H1 (cell line): Measurements from ENCODE around the gene PXN. TPM values are rescaled to one million over a fixed set of nuclear protein-coding genes. Genes with fewer than 3 reads are reported as not detected.

Experiments
- ASH2L ChIP-seq: fragments of 200-600, 300-600 bp; sonication (generic); IDR thresholded peaks from one replicate; pipeline ENCODE4 v1.7.1; 2017; ENCODE audit warnings: low read length
- CHD7 ChIP-seq: fragments of 300-600 bp; sonication (generic); IDR thresholded peaks from 2 replicates; pipeline ENCODE4 v1.7.1; 2012; ENCODE audit warnings: low read length, moderate library complexity, mild to moderate bottlenecking, inconsistent platforms; ENCODE audit not compliant: insufficient replicate concordance
- E2F6 ChIP-seq: IDR thresholded peaks from 2 replicates; pipeline ENCODE4 v1.6.1; 2012; ENCODE audit warnings: inconsistent platforms
- EGR1 ChIP-seq: IDR thresholded peaks from 2 replicates; pipeline ENCODE4 v1.6.1; 2011; ENCODE audit warnings: low read depth, low read length, borderline replicate concordance
- GTF2F1 ChIP-seq: IDR thresholded peaks from 2 replicates; pipeline ENCODE4 v1.6.1; 2012; ENCODE audit warnings: low read depth, low read length, improper control_type of control experiment, borderline replicate concordance
- HDAC2 ChIP-seq, 2 experiments: fragments of 300-600 bp in 1 of 2; sonication (generic) in 1 of 2; IDR thresholded peaks; 2 replicates each; pipeline ENCODE4 v1.6.1; 2011 to 2012; ENCODE audit warnings: low read depth in 2 of 2, low read length in 2 of 2, mild to moderate bottlenecking in 2 of 2, moderate library complexity in 2 of 2, borderline replicate concordance in 1 of 2, inconsistent platforms in 1 of 2
- MAFK ChIP-seq: IDR thresholded peaks from 2 replicates; pipeline ENCODE4 v1.6.1; 2012; ENCODE audit warnings: low read depth, mild to moderate bottlenecking, improper control_type of control experiment, low read length
- SAP30 ChIP-seq: fragments of 300-600 bp; sonication (generic); IDR thresholded peaks from 2 replicates; pipeline ENCODE4 v1.7.1; 2012; ENCODE audit warnings: low read length, moderate library complexity, mild to moderate bottlenecking, inconsistent platforms; ENCODE audit not compliant: insufficient read depth, insufficient replicate concordance
- SIN3A ChIP-seq, 2 experiments: IDR thresholded peaks in 1 of 2; conservative IDR thresholded peaks in 1 of 2; 2 replicates each; pipeline ENCODE4 v1.6.1; 2011 to 2012; ENCODE audit warnings: low read length in 2 of 2, improper control_type of control experiment in 1 of 2, low read depth in 1 of 2, mild to moderate bottlenecking in 1 of 2
- SP4 ChIP-seq: IDR thresholded peaks from 2 replicates; pipeline ENCODE4 v1.6.1; 2012; ENCODE audit warnings: low read length, inconsistent platforms
- polyA plus RNA-seq, 7 experiments: library from polyadenylated mRNA; depleted of rRNA in 3 of 7; stranded (reverse) in 5 of 7; unstranded in 2 of 7; fragments of >200 nt in 5 of 7; fragments of 200-250 nt in 2 of 7; gene quantifications; 1 replicate in 5 of 7; 2 replicates in 1 of 7; 4 replicates in 1 of 7; pipeline versions ENCODE4 v1.2.1 to v1.2.3, GENCODE V29; 2011 to 2013; ENCODE audit warnings: missing spikeins in 2 of 7, mixed read lengths in 2 of 7
- total RNA-seq: library from RNA; stranded (reverse); fragmentation: NEBNext Ultra II Directional; extraction: Animal tissue kit (Norgen Biotek cat#: 25700); gene quantifications from 2 replicates; pipeline ENCODE4 v1.2.1, GENCODE V29; 2021

PXN gene
- total and polyA plus RNA-seq, 2 of the 8 experiments (the other 6 are each of a cell fraction or from before 2014, with no cell fraction given), result 51.0 to 105 TPM

GRCh38 chr12:120249266-120249874 is 16.2 kb downstream of the PXN start (continued):
- TF ChIP-seq CHD7, result no peak
- no peak for TF ChIP-seq HDAC2 (IDR thresholded peaks at IDR 0.05; ENCODE audit: borderline replicate concordance in 1 of 2, low read depth in 2 of 2, low read length in 2 of 2)
- TF ChIP-seq GTF2F1, result no peak
- no peak for TF ChIP-seq MAFK
- TF ChIP-seq SP4, result no peak
- TF ChIP-seq E2F6, result no peak
- no peak for TF ChIP-seq SAP30
- TF ChIP-seq EGR1, result no peak
- TF ChIP-seq ASH2L, result no peak
- no peak for TF ChIP-seq SIN3A (conservative IDR thresholded peaks at IDR 0.05 in 1 of 2, IDR thresholded peaks at IDR 0.05 in 1 of 2; ENCODE audit: low read depth in 1 of 2, low read length in 2 of 2)
